SU-DHL-6 (cell line): ENCODE data around the gene BCLAF3.

Experiments
- H2AFZ ChIP-seq: fragments of 200-600 bp; sonication (generic); 2 replicates; pipeline ENCODE4 v1.6.1; 2014; ENCODE audit warnings: low read depth, mild to moderate bottlenecking, moderate library complexity, mixed read lengths, antibody characterized with exemption, low read length; ENCODE audit not compliant: severe bottlenecking
- H3F3A ChIP-seq: fragments of 200-600 bp; shearing (Covaris generic); 2 replicates; pipeline ENCODE4 v1.6.0; 2016; ENCODE audit warnings: antibody characterized with exemption, mild to moderate bottlenecking; ENCODE audit not compliant: insufficient read depth
- H3K27ac ChIP-seq: fragments of 200-600 bp; sonication (generic); 2 replicates; pipeline ENCODE4 v1.5.1; 2016; ENCODE audit warnings: low read depth, mild to moderate bottlenecking, low read length, moderate library complexity, mixed read lengths
- H3K27me3 ChIP-seq: fragments of 200-600 bp; sonication (generic), shearing (Covaris generic); 2 replicates; pipeline ENCODE4 v1.6.0; 2014; ENCODE audit warnings: mild to moderate bottlenecking, low read length
- H3K36me3 ChIP-seq: fragments of 200-600 bp; sonication (generic); 2 replicates; pipeline ENCODE4 v1.6.1; 2014; ENCODE audit warnings: mild to moderate bottlenecking, low read length, mixed read lengths
- H3K4me2 ChIP-seq: fragments of 300-600, 200-600 bp; shearing (Covaris generic), sonication (generic); 2 replicates; pipeline ENCODE4 v1.6.0; 2014; ENCODE audit warnings: low read length, low read depth, mild to moderate bottlenecking; ENCODE audit not compliant: poor library complexity, severe bottlenecking
- H3K4me3 ChIP-seq: fragments of 200-600 bp; sonication (generic); 2 replicates; pipeline ENCODE4 v1.5.1; 2014; ENCODE audit warnings: antibody characterized with exemption, low read length, mild to moderate bottlenecking, mixed read lengths; ENCODE audit not compliant: insufficient read depth, poor library complexity, severe bottlenecking
- H3K79me2 ChIP-seq: fragments of 200-600 bp; sonication (generic); 2 replicates; pipeline ENCODE4 v1.6.1; 2014; ENCODE audit warnings: mild to moderate bottlenecking, low read length, moderate library complexity; ENCODE audit not compliant: insufficient read depth
- H3K9ac ChIP-seq: fragments of 200-600 bp; sonication (generic); 2 replicates; pipeline ENCODE4 v1.7.0; 2014; ENCODE audit warnings: mild to moderate bottlenecking, low read length
- H3K9me2 ChIP-seq: fragments of 200-600 bp; sonication (generic); replicated peaks from 2 replicates; pipeline ENCODE4 v1.6.1; 2014; ENCODE audit warnings: low read length; ENCODE audit not compliant: insufficient read depth
- H3K9me3 ChIP-seq: fragments of 200-600 bp; sonication (generic); 2 replicates; pipeline ENCODE4 v1.6.1; 2014; ENCODE audit warnings: low read length, mixed read lengths; ENCODE audit not compliant: insufficient read depth
- H4K20me1 ChIP-seq: fragments of 200-600 bp; sonication (generic); 2 replicates; pipeline ENCODE4 v1.6.1; 2014; ENCODE audit warnings: low read depth, mild to moderate bottlenecking, antibody characterized with exemption, low read length, moderate library complexity, mixed read lengths
- EZH2phosphoT487 ChIP-seq: fragments of 200-600 bp; sonication (generic), shearing (Covaris generic); conservative IDR thresholded peaks from 2 replicates; pipeline ENCODE4 v1.6.1; 2018; ENCODE audit warnings: mild to moderate bottlenecking, antibody characterized with exemption, low read length, moderate library complexity, mixed read lengths
- TF ChIP-seq, protein P1 (sequence below): fragments of 200-600 bp; sonication (generic); IDR thresholded peaks from one replicate; pipeline ENCODE4 v1.5.1; 2017; ENCODE audit warnings: antibody characterized with exemption, mild to moderate bottlenecking, low read length, moderate library complexity; ENCODE audit not compliant: insufficient read depth, poor library complexity, severe bottlenecking

BCLAF3 gene

DNA sequence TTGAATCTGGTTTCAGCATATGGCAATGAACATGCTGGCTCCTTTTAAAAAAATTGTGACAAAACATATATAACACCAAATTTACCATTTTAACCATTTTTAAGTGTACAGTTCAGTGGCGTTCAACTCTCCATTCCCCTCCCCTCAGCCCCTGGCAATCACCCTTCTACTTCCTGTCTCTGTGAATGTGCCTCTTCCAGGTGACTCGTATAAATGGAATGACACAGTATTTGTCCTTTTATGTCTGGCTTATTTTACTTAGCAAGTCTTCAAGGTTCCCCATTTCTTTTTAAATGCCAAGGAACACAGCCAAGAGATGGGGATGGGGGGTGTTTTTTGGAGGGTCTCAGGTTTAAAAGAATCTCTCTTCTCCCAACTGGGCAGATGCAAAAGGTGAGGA, 35.4 kb upstream of the BCLAF3 start:
- H3K27me3 ChIP-seq: no peaks in the 10 kb centered on the region
- H2AFZ ChIP-seq: no peak overlapping the region
- H3K79me2 ChIP-seq: no peaks in the 10 kb centered on the region
- no peaks in the 10 kb centered on the region for H3F3A ChIP-seq
- TF ChIP-seq EZH2phosphoT487: no peak
- TF ChIP-seq, protein P1, sequence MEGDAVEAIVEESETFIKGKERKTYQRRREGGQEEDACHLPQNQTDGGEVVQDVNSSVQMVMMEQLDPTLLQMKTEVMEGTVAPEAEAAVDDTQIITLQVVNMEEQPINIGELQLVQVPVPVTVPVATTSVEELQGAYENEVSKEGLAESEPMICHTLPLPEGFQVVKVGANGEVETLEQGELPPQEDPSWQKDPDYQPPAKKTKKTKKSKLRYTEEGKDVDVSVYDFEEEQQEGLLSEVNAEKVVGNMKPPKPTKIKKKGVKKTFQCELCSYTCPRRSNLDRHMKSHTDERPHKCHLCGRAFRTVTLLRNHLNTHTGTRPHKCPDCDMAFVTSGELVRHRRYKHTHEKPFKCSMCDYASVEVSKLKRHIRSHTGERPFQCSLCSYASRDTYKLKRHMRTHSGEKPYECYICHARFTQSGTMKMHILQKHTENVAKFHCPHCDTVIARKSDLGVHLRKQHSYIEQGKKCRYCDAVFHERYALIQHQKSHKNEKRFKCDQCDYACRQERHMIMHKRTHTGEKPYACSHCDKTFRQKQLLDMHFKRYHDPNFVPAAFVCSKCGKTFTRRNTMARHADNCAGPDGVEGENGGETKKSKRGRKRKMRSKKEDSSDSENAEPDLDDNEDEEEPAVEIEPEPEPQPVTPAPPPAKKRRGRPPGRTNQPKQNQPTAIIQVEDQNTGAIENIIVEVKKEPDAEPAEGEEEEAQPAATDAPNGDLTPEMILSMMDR: no peak
- H3K9me2 ChIP-seq: no peaks in the 10 kb centered on the region
- H3K4me3 ChIP-seq: no peak overlapping the region
- H3K9me3 ChIP-seq: no peaks in the 10 kb centered on the region
- no peak overlapping the region for H3K4me2 ChIP-seq
- no peak overlapping the region for H3K27ac ChIP-seq
- no peaks in the 10 kb centered on the region for H4K20me1 ChIP-seq
- no peaks in the 10 kb centered on the region for H3K36me3 ChIP-seq
- H3K9ac ChIP-seq: no peak overlapping the region

DNA sequence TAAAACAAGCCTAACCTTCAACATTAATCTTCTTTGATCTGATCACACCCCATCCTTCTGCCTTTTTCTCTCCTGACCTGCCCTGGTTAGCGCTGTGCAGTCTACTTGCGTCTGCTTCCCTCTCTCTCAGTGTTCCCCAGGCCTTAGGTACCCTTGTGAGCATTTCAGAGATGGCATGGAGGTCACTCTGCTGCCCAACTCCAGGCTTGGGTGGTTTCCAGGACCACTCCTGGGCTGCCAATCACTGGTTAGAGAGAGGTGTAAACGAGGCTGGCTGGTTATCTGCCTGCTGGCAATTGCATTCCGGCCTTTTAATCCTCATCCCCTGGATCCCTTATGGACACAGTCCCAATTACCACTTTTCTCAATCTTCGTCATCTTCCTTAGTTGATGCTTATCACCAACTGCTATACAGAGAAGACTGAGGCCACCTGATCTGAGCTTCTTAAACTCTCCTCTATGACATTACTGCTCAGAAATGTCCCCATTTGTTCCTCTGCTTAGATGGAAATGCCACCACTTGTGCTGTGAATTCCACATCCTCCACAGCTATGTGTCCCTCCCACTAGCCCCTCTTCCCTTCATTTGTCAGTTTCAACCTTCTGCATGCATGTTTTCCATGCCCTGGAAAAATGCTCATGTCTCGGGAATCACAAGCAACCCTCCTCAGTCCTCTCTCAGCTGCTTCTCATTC, 29.0 kb upstream of the BCLAF3 start:
- no peaks in the 10 kb centered on the region for H3K36me3 ChIP-seq
- H3K9me3 ChIP-seq: no peaks in the 10 kb centered on the region
- H3K27me3 ChIP-seq: no peaks in the 10 kb centered on the region

DNA sequence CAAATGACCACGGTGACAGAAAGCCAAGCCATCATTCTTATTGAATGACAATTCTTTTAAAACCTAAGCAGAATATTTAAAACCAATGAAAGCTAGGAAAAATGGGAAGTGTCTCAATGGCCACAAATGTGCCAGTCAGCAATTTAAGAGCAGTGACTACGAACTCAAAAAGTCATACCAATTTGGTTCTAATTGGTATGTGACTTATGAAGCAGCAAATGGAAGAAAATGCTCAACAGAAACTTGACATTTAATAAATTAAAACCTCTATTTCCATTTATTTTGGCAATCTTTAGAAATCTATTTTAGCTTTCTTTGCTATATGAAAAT, 25.7 kb upstream of the BCLAF3 start:
- Histone ChIP-seq H2AFZ (no peak overlapping the region), H3K9ac (no peak overlapping the region), H4K20me1 (no peaks in the 10 kb centered on the region), H3K4me3 (no peak overlapping the region), H3K27me3 (no peaks in the 10 kb centered on the region), H3K79me2 (no peaks in the 10 kb centered on the region), H3K4me2 (no peak overlapping the region), H3F3A (no peaks in the 10 kb centered on the region), H3K27ac (no peak overlapping the region), H3K9me2 (no peaks in the 10 kb centered on the region), H3K9me3 (no peaks in the 10 kb centered on the region), H3K36me3 (no peaks in the 10 kb centered on the region)
- TF ChIP-seq, protein P1: no peak
- TF ChIP-seq EZH2phosphoT487: no peak

More for the DNA sequence above, 29.0 kb upstream of the BCLAF3 start:
- Histone ChIP-seq H3K4me3 (no peak overlapping the region), H2AFZ (no peak overlapping the region), H3K9me2 (no peaks in the 10 kb centered on the region), H3K4me2 (no peak overlapping the region), H3K9ac (no peak overlapping the region), H3F3A (no peaks in the 10 kb centered on the region), H4K20me1 (no peaks in the 10 kb centered on the region), H3K79me2 (no peaks in the 10 kb centered on the region), H3K27ac (no peak overlapping the region)
- TF ChIP-seq, protein P1: no peak
- no peak for TF ChIP-seq EZH2phosphoT487
